ENCODE measurements around the gene SLC17A2.

DNA sequence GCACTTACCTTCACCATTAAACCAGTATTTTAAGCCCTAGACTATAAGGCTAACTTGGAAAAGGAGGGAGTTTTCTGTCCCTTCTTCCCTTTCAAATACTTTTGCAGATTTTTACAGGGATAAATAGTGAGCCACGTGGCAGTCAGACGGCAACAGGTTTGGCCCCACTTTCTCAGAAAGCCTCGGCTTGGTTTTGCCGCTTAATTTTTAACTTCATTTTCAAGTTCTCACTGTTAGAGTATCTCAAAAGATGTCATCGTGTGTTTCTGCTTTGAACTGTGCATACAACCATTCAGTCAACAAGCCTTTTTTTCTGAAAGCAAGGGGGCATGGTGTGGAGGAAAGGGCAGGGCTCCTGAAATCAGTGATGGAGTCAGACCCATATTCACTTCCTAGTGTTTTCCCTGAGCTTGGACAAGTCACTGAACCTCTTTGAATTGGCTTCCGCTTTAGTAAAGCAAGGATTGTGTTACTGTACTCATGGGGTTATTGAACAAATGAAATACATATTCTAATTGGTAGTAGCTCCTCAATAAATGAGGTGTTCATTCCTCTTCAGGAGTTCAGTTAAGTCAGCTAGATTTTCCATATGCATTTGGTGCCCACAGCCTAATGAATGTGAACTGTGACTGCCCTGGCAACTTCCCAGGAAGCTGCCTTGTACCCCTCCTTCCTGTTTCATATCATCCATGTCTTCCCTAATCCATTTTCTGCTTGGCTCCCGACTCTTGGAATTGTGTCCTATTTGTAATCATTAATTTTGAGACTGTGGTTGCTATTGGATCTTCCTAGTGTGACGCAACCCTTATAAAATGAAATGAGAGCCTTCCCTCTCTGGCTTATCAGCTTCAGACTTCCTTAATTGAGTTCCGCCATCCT is at the start of gene SLC17A2:
- TF ChIP-seq, protein P1, sequence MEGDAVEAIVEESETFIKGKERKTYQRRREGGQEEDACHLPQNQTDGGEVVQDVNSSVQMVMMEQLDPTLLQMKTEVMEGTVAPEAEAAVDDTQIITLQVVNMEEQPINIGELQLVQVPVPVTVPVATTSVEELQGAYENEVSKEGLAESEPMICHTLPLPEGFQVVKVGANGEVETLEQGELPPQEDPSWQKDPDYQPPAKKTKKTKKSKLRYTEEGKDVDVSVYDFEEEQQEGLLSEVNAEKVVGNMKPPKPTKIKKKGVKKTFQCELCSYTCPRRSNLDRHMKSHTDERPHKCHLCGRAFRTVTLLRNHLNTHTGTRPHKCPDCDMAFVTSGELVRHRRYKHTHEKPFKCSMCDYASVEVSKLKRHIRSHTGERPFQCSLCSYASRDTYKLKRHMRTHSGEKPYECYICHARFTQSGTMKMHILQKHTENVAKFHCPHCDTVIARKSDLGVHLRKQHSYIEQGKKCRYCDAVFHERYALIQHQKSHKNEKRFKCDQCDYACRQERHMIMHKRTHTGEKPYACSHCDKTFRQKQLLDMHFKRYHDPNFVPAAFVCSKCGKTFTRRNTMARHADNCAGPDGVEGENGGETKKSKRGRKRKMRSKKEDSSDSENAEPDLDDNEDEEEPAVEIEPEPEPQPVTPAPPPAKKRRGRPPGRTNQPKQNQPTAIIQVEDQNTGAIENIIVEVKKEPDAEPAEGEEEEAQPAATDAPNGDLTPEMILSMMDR (IDR thresholded peaks at IDR 0.05): no peak
- TF ChIP-seq POLR2A (IDR thresholded peaks at IDR 0.05): no peak

Data from ovary (tissue), 3 donors.